ENCODE data around the gene MTCL1. TPM values are rescaled to one million over a fixed set of nuclear protein-coding genes. Genes with fewer than 3 reads are reported as not detected.

MTCL1 gene
- total and polyA plus RNA-seq, 2 of the 8 experiments (the other 6 are each of a cell fraction or from before 2014, with no cell fraction given) = 16.6 to 60.8 TPM

- Histone ChIP-seq H2BK5ac (ENCODE audit: low read depth, low read length) (no peak overlapping the region), H3K27ac (ENCODE audit: low read depth, low read length) (no peak overlapping the region), H3K18ac (ENCODE audit: extremely low read depth, low read length) (peak overlapping the region; percentile 48), H3K36me3 (ENCODE audit: control insufficient read depth in 2 of 4, insufficient read depth in 4 of 4, low read length in 3 of 4) (no peaks in the 10 kb centered on the region), H2BK15ac (ENCODE audit: low read length) (peak overlapping the region; percentile 81; the same call in 1 of the 2 replicates), H3K9ac (replicated peaks in 1 of 4; ENCODE audit: extremely low read depth in 1 of 4, low read depth in 3 of 4, low read length in 3 of 4) (no peak overlapping the region), H3K79me2 (ENCODE audit: control insufficient read depth in 1 of 2, insufficient read depth in 2 of 2, low read length in 2 of 2) (no peaks in the 10 kb centered on the region), H4K91ac (replicated peaks; ENCODE audit: insufficient read length, low read length) (no peak overlapping the region), H3K23me2 (ENCODE audit: low read depth, low read length) (peaks cover 9% of the 10 kb centered on the region; the same call in 1 of the 2 replicates), H4K20me1 (replicated peaks in 1 of 2; ENCODE audit: control insufficient read depth in 1 of 2, insufficient read depth in 2 of 2, low read length in 2 of 2) (no peaks in the 10 kb centered on the region), H3K56ac (replicated peaks; ENCODE audit: insufficient read length, low read depth, low read length) (no peak overlapping the region), H3K27me3 (replicated peaks in 1 of 4; ENCODE audit: control insufficient read depth in 3 of 4, extremely low read depth in 1 of 4, insufficient read depth in 3 of 4, low read length in 3 of 4) (peaks cover 0 to 3% (median 2%) of the 10 kb centered on the region in 4 experiments; a peak in 5 of 7 replicates), H2BK12ac (ENCODE audit: low read depth, low read length) (no peak overlapping the region), H4K5ac (ENCODE audit: insufficient read length, low read depth, low read length) (no peak overlapping the region), H2BK120ac (replicated peaks; ENCODE audit: low read depth, low read length) (no peak overlapping the region), H2BK20ac (ENCODE audit: low read length) (peak overlapping the region; percentile 72; the same call in 1 of the 2 replicates), H3K4me1 (replicated peaks in 1 of 4; ENCODE audit: control insufficient read depth in 3 of 4, insufficient read depth in 4 of 4, low read length in 3 of 4) (peaks cover 7 to 16% (median 12%) of the 10 kb centered on the region in 4 experiments), H3K14ac (ENCODE audit: insufficient read length) (no peak overlapping the region), H3K23ac (ENCODE audit: insufficient read length) (no peak overlapping the region), H2AFZ (ENCODE audit: low read length) (peak overlapping the region; percentile 75; the same call in 1 of the 2 replicates), H3K9me3 (ENCODE audit: insufficient read depth in 2 of 2, low read depth in 1 of 2, low read length in 1 of 2) (no peaks in the 10 kb centered on the region), H3K4ac (replicated peaks; ENCODE audit: insufficient read length, low read depth, low read length) (no peak overlapping the region), H3K79me1 (ENCODE audit: low read depth, low read length) (no peaks in the 10 kb centered on the region), H2AK5ac (ENCODE audit: low read depth, low read length) (no peak overlapping the region), H4K8ac (ENCODE audit: extremely low read depth, insufficient read depth, low read length) (no peak overlapping the region), H3K4me2 (ENCODE audit: insufficient read depth in 1 of 2, low read depth in 2 of 2, low read length in 2 of 2) (no peak overlapping the region), H3K4me3 (ENCODE audit: extremely low read depth in 1 of 4, insufficient read depth in 2 of 4, low read depth in 3 of 4, low read length in 4 of 4) (no peak overlapping the region)
- no peak for DNase-seq (ENCODE audit: low read depth in 1 of 2, low spot score in 2 of 2)
- CTCF ChIA-PET (ENCODE audit: partially characterized antibody) = interaction anchor here (1.6 kb wide), 1 partner anchor 48 kb away, joined by 5 read pairs; no protein-coding TSS in a partner anchor
- FAIRE-seq = no peak
- TF ChIP-seq POLR2A (IDR thresholded peaks at IDR 0.05; ENCODE audit: control extremely low read depth in 1 of 2, low read depth in 2 of 2, low read length in 2 of 2) (no peak), SIX5 (IDR thresholded peaks at IDR 0.05; ENCODE audit: low read depth, low read length) (no peak), GTF2F1 (IDR thresholded peaks at IDR 0.05; ENCODE audit: borderline replicate concordance, low read depth, low read length) (no peak), JUND (IDR thresholded peaks at IDR 0.05; ENCODE audit: low read length) (no peak), TEAD4 (IDR thresholded peaks at IDR 0.05; ENCODE audit: low read depth, low read length) (no peak), SP1 (IDR thresholded peaks at IDR 0.05; ENCODE audit: low read depth, low read length) (no peak)
- WGBS, 2 experiments (ENCODE audit: extremely low coverage in 1 of 2, insufficient coverage in 1 of 2, insufficient read length in 1 of 2, insufficient replicate concordance in 2 of 2, low coverage in 1 of 2, low lambda C conversion rate in 2 of 2, missing lambda C conversion rate in 1 of 2) = 84% methylated on average over 9 of the region's 9 CpGs; no CpG with 5 or more reads in 1 of the 2 experiments
- POLR2A ChIA-PET (ENCODE audit: partially characterized antibody) = no interaction called here
These were observed 3.7 kb upstream of the MTCL1 start for GRCh38 chr18:8701546-8702118.
